Chondrocyte (in vitro differentiated cells): ENCODE measurements around the gene HSDL2. TPM values are rescaled to one million over a fixed set of nuclear protein-coding genes. Genes with fewer than 3 reads are reported as not detected.

ENCODE experiments used
- DNase-seq: peaks from one replicate; pipeline ENCODE4 v3.0.0; 2021; ENCODE audit warnings: mixed read lengths, low spot score
- H3K27ac Mint-ChIP-seq: one replicate; pipeline ENCODE4 v1.8.0; 2021; ENCODE audit warnings: mild to moderate bottlenecking, moderate library complexity, mixed read lengths; ENCODE audit not compliant: unreplicated experiment
- H3K27me3 Mint-ChIP-seq: 2 replicates; pipeline ENCODE4 v1.8.0; 2021; ENCODE audit warnings: low read depth, mixed read lengths
- H3K36me3 Mint-ChIP-seq: 2 replicates; pipeline ENCODE4 v1.8.0; 2021; ENCODE audit warnings: low read depth, mixed read lengths
- H3K4me1 Mint-ChIP-seq: 2 replicates; pipeline ENCODE4 v1.8.0; 2021; ENCODE audit warnings: low read depth, mild to moderate bottlenecking, mixed read lengths
- H3K4me3 Mint-ChIP-seq: one replicate; pipeline ENCODE4 v1.8.0; 2021; ENCODE audit warnings: mild to moderate bottlenecking, moderate library complexity, mixed read lengths; ENCODE audit not compliant: unreplicated experiment
- H3K9me3 Mint-ChIP-seq: 2 replicates; pipeline ENCODE4 v1.8.0; 2021; ENCODE audit warnings: low read depth, mixed read lengths
- CTCF ChIP-seq: fragments of 200-600 bp; sonication (generic); IDR thresholded peaks from 2 replicates; pipeline ENCODE4 v1.5.0; 2021; ENCODE audit warnings: antibody characterized with exemption, mild to moderate bottlenecking, moderate library complexity
- total RNA-seq: library from RNA; stranded (reverse); gene quantifications from 3 replicates; pipeline ENCODE4 v1.2.1, GENCODE V29; 2021

HSDL2 gene
- total RNA-seq, 1 donor from 2014 or later, result 20.6 TPM

GRCh38 chr9:112341730-112342129, 38.2 kb upstream of the HSDL2 start:
- H3K27ac Mint-ChIP-seq, result peak overlapping the region; percentile 65
- DNase-seq, result no peak
- H3K4me3 Mint-ChIP-seq, result no peak overlapping the region
- H3K9me3 Mint-ChIP-seq, result no peaks in the 10 kb centered on the region
- H3K27me3 Mint-ChIP-seq, result no peaks in the 10 kb centered on the region
- H3K4me1 Mint-ChIP-seq, result peaks cover 22% of the 10 kb centered on the region
- no peak for TF ChIP-seq CTCF
- no peaks in the 10 kb centered on the region for H3K36me3 Mint-ChIP-seq

GRCh38 chr9:112348257-112349007, 31.5 kb upstream of the HSDL2 start:
- Mint-ChIP-seq H3K4me1 (peaks cover 7% of the 10 kb centered on the region), H3K4me3 (peak overlapping the region; percentile 52), H3K9me3 (no peaks in the 10 kb centered on the region), H3K36me3 (no peaks in the 10 kb centered on the region), H3K27me3 (no peaks in the 10 kb centered on the region), H3K27ac (no peak overlapping the region)
- DNase-seq, result no peak
- TF ChIP-seq CTCF, result no peak

- no peaks in the 10 kb centered on the region for H3K9me3 Mint-ChIP-seq
- TF ChIP-seq CTCF, result no peak
- H3K4me3 Mint-ChIP-seq, result no peak overlapping the region
- DNase-seq, result no peak
- no peaks in the 10 kb centered on the region for H3K36me3 Mint-ChIP-seq
- H3K4me1 Mint-ChIP-seq, result peaks cover 7% of the 10 kb centered on the region
- H3K27me3 Mint-ChIP-seq, result no peaks in the 10 kb centered on the region
- H3K27ac Mint-ChIP-seq, result no peak overlapping the region
Measured at GRCh38 chr9:112349008-112349333, 30.9 kb upstream of the HSDL2 start.

GRCh38 chr9:112351184-112351583, 28.7 kb upstream of the HSDL2 start:
- Mint-ChIP-seq H3K9me3 (no peaks in the 10 kb centered on the region), H3K36me3 (no peaks in the 10 kb centered on the region), H3K4me1 (peaks cover 7% of the 10 kb centered on the region), H3K27ac (no peak overlapping the region), H3K27me3 (no peaks in the 10 kb centered on the region), H3K4me3 (no peak overlapping the region)
- no peak for TF ChIP-seq CTCF
- DNase-seq, result no peak

- Mint-ChIP-seq H3K27me3 (no peaks in the 10 kb centered on the region), H3K4me1 (peaks cover 7% of the 10 kb centered on the region), H3K36me3 (no peaks in the 10 kb centered on the region), H3K4me3 (no peak overlapping the region), H3K27ac (no peak overlapping the region), H3K9me3 (no peaks in the 10 kb centered on the region)
- DNase-seq, result no peak
- TF ChIP-seq CTCF, result no peak
Measured at GRCh38 chr9:112352209-112352608, 27.7 kb upstream of the HSDL2 start.
